ENCODE results near the gene MTHFD2L.

- TF ChIP-seq POLR2A (IDR thresholded peaks at IDR 0.05), result no peak
- TF ChIP-seq CTCF (IDR thresholded peaks at IDR 0.05), result no peak
These were observed 5.1 kb upstream of the MTHFD2L start for GRCh38 chr4:74152836-74153235.
